MG63 (cell line): ENCODE measurements around the gene EHMT1. TPM values are rescaled to one million over a fixed set of nuclear protein-coding genes. Genes with fewer than 3 reads are reported as not detected.
A peak's percentile ranks its signal among the peaks of the same experiment; 100 is the strongest.
"Not testable (repeated sequence)": the region's sequence is repeated elsewhere in the genome, so short reads cannot be mapped to it uniquely, and the experiment has no call there.

Experiments
- DNase-seq: peaks from one replicate; pipeline ENCODE4 v3.0.0-alpha.2; 2020
- H3K27me3 ChIP-seq: fragments of 250-450 bp; sonication (Bioruptor Pico); 2 replicates; pipeline ENCODE4 v1.5.1; 2020; ENCODE audit warnings: mild to moderate bottlenecking, moderate library complexity
- H3K36me3 ChIP-seq: fragments of 250-450 bp; sonication (Bioruptor Pico); 2 replicates; pipeline ENCODE4 v1.5.1; 2020; ENCODE audit warnings: mild to moderate bottlenecking, moderate library complexity
- H3K4me3 ChIP-seq: fragments of 250-450 bp; sonication (Bioruptor Pico); 2 replicates; pipeline ENCODE4 v1.5.1; 2020; ENCODE audit warnings: mild to moderate bottlenecking, moderate library complexity
- H3K9me3 ChIP-seq: fragments of 250-450 bp; sonication (Bioruptor Pico); 2 replicates; pipeline ENCODE4 v1.5.1; 2020; ENCODE audit warnings: mild to moderate bottlenecking, moderate library complexity
- total RNA-seq: library from RNA; depleted of rRNA; stranded (reverse); fragments of >200 nt; shearing (Covaris generic); gene quantifications from 2 replicates; pipeline ENCODE4 v1.2.3, GENCODE V29; 2014; ENCODE audit warnings: low replicate concordance

Gene EHMT1
- total RNA-seq, 1 experiment from 2014 or later = 64.5 TPM

- no peaks in the 10 kb centered on the region for H3K9me3 ChIP-seq
- no peaks in the 10 kb centered on the region for H3K27me3 ChIP-seq
- peaks cover 41% of the 10 kb centered on the region for H3K36me3 ChIP-seq
- no peak overlapping the region; the same call in 1 of the 2 replicates for H3K4me3 ChIP-seq
- no peak for DNase-seq
Measured at GRCh38 chr9:137588311-137588710, 30.5 kb upstream of the EHMT1 start.

DNA sequence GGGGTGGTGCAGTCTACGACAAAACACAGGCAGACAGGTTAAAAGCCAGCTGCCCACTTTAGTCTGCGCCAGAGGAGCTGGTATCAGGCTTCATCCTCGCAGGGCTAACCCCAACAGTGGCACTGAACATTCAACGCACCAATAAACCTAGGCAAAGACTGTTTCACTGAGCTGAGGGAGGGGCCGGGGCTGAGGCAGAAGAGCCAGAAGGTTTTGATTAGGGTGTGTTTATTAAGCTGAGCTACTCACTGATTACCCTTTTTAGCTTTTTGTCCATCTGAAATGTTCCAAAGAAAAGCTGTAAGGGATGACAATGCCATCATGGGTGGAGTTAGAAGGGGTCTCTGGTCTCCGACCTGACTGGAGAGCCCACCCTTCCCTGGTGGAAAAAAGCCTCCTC lies 29.9 kb upstream of the EHMT1 start:
- H3K9me3 ChIP-seq = no peaks in the 10 kb centered on the region
- peaks cover 37% of the 10 kb centered on the region for H3K36me3 ChIP-seq
- H3K4me3 ChIP-seq = peak overlapping the region; percentile 70

GRCh38 chr9:137589441-137590122 lies 29.2 kb upstream of the EHMT1 start:
- peak overlapping the region; percentile 70 for H3K4me3 ChIP-seq
- H3K27me3 ChIP-seq = no peaks in the 10 kb centered on the region
- no peaks in the 10 kb centered on the region for H3K9me3 ChIP-seq
- no peak for DNase-seq
- H3K36me3 ChIP-seq = peaks cover 36% of the 10 kb centered on the region

More for the DNA sequence above, 29.9 kb upstream of the EHMT1 start:
- DNase-seq = no peak
- H3K27me3 ChIP-seq = no peaks in the 10 kb centered on the region

DNA sequence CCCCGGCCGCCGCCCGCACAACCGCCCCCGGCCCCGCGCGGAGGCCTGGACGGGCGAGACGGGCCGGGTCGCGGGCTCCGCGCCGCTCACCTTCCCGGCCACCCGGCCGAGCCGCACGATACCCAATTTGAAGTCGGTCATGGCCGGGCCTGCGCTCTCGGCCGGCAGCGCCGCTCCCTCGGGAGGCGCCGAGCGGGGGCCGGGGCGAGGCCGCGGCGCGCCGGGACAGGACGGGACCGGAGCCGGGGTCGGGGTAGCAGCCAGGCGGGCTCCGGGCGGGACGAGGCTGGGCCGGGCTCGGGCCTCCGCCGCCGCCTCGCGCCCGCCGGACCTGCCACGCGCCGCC lies 28.7 kb upstream of the EHMT1 start:
- no peak for DNase-seq
- no peaks in the 10 kb centered on the region for H3K27me3 ChIP-seq
- H3K9me3 ChIP-seq = no peaks in the 10 kb centered on the region
- H3K36me3 ChIP-seq = peaks cover 32% of the 10 kb centered on the region
- peak overlapping the region; percentile 70 for H3K4me3 ChIP-seq

DNA sequence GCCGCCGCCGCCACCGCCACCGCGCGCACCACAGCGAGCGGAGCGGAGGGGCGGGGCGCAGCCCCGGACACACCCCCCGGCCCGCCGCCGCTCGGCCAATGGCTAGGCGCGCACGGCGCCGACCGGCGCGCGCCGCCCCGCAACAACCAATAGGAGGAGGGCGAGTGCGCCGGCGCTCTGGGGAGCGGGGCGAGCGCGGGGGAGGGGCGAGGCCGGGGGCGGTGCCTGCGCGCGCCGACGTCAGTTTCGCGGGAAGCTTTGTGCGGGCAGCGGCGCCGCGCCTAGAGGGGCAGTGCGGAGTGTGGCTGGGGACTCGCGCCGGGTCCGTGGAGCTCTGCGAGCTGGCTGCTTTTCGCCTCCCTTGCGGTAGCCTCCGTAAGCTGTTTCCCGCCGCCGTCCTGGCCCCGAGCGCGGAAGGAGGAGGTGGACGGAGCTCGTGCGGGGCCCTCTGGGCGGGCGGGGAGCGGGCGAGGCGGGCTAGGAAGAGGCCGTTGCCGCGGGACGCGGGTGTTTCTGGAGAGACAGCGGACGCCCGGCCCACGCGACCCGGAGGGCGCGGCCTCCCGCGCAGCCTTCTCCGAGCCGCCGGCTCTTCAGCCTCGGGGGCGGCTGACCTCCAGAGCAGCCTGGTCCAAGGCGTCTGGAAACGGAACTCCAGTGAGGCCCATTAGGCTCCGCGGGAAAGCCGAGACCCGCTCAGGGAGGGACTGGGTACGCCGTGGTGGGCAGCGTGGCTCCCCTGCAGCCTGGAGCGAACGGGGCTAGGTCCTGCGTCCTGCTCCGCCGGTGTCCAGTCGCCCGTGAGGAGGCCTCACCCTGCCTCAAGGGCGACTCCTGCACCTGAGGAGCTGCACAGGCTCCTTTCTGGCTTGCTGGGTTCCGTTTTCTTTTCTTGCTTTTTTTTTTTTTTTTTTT lies 28.1 kb upstream of the EHMT1 start, which contains the start of gene ZMYND19:
Gene ZMYND19, minus strand, starts transcription at position 44 of the 915 bp plus-strand sequence. CDS start 249 bp downstream, outside the sequence.
- Histone ChIP-seq H3K9me3 (no peaks in the 10 kb centered on the region), H3K36me3 (peaks cover 32% of the 10 kb centered on the region), H3K4me3 (peak within 1 kb of the TSS; percentile 81), H3K27me3 (no peaks in the 10 kb centered on the region)
- peak; percentile 80 for DNase-seq

DNA sequence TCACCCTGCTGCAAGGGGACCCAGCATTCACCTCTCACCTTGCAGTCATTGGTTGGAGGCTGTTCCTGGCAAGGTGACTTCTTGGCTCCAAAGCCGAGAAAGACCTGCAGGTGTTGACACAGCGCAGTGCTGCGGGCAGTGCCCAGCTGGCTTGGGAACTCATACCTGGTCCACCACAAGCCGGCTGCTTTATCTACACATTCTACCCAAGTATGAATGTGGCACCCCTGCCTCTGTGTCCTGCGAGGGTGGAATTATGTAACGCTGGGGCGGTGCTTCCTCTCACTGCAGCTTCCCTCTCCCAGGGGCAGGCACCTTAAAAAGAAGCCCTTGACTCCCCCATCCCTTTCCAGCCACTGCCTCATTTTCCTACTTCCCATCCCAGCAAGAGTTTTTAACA lies 26.0 kb upstream of the EHMT1 start:
- Histone ChIP-seq H3K9me3 (no peaks in the 10 kb centered on the region), H3K36me3 (peaks cover 19% of the 10 kb centered on the region), H3K27me3 (no peaks in the 10 kb centered on the region), H3K4me3 (no peak overlapping the region)
- DNase-seq = no peak

DNA sequence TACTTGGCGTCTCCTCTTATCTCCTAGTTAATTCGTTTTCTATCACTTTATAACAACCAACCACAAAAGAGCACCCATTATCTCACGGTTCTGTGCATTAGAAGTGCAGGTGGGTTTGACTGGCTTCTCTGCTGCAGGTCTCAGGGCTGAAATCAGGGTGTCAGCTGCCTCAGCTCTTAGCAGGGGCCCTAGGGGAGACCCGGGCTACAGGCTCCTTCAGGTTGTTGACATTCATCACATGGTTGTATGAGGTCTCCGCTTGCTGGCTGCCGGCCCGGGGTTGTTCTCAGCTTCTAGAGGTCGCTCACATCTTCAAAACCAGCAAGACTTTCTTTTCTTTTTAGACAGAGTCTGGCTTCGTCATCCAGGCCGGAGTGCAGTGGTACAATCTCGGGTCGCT lies 25.6 kb upstream of the EHMT1 start:
- peaks cover 15% of the 10 kb centered on the region for H3K36me3 ChIP-seq
- no peak overlapping the region for H3K4me3 ChIP-seq
- H3K27me3 ChIP-seq = no peaks in the 10 kb centered on the region
- DNase-seq = no peak
- H3K9me3 ChIP-seq = no peaks in the 10 kb centered on the region

- not testable (repeated sequence) for DNase-seq, H3K27me3 ChIP-seq, H3K9me3 ChIP-seq, H3K36me3 ChIP-seq, H3K4me3 ChIP-seq
Measured at GRCh38 chr9:137596577-137596976, 22.2 kb upstream of the EHMT1 start.

DNA sequence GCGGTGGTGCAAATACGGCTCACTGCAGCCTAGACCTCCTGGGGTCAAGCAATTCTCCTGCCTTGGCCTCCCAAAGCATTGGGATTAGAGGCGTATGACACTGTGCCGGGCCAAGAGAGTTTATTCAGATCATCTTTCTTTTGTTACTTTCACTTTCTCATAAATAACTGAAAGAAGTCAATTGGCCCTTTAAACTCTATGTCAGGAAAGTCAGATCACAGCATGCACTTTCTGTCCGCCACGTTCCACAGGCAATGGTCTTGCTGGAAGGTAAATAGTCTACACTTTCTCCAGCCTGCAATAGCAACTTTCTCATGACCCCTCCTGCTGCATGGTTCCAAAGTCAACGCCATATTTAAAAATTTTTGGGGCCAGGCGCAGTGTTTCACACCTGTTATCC lies 19.9 kb upstream of the EHMT1 start:
- DNase-seq = no peak
- Histone ChIP-seq H3K4me3 (no peak overlapping the region), H3K9me3 (no peaks in the 10 kb centered on the region), H3K36me3 (no peaks in the 10 kb centered on the region), H3K27me3 (no peaks in the 10 kb centered on the region)

GRCh38 chr9:137602661-137603060 lies 16.1 kb upstream of the EHMT1 start:
- no peaks in the 10 kb centered on the region for H3K9me3 ChIP-seq
- DNase-seq = no peak
- no peaks in the 10 kb centered on the region for H3K36me3 ChIP-seq
- no peak overlapping the region for H3K4me3 ChIP-seq
- no peaks in the 10 kb centered on the region for H3K27me3 ChIP-seq

DNA sequence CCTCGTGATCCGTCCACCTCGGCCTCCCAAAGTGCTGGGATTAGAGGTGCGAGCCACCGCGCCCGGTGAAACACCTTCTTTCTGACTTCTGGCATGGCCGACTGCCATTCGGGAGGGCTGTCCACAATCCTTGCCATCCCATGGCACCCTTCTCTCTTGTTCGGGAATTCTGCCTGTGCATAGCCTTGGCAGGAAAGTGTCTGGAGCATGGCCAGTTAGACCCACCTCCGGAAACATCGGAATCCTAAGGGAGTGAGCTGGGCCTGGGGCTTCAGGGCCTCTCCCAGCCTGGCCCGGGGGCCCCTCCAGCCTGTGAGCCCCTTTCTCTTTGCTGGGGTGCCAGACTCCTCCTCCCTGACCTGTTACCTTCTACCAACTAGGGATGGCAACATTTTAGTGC lies 14.9 kb upstream of the EHMT1 start:
- Histone ChIP-seq H3K36me3 (no peaks in the 10 kb centered on the region), H3K4me3 (no peak overlapping the region), H3K9me3 (no peaks in the 10 kb centered on the region), H3K27me3 (no peaks in the 10 kb centered on the region)
- no peak for DNase-seq

DNA sequence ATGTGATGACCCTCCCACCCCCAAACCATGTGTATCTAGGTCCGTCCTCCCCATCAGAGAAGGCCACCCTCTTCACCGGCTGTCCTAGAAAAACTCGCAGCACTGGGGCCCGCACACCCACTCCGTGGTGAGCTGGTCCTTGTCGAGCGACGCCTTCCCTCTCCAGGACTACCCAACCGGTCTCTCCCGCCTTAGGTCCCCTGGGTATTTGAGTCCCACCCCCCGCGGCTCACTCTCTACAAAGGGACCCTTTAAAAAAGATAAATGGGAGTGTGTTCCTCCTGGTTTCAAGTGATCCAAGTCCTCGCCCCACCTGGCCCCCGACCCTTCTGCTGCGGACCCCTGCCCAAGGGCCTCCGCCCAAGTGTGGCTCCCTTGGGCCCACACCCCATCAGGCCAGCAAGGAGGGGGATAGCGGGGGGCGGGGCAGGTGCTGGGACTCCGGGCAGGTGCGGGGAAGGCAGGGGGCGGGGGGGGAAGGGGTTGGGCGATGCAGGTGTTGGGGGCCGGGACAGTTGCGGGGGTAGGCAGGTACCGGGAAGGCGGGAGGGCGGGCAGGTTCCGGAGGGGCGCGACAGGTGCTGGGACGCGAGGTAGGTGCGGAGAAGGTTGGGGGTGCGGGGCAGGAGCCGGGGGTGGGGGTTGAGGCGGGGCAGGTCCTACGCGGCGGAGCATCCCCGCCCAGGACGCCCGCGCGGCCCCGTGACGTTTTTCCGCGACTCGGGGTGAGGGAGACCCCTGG lies 14.3 kb upstream of the EHMT1 start:
- Histone ChIP-seq H3K27me3 (no peaks in the 10 kb centered on the region), H3K9me3 (no peaks in the 10 kb centered on the region), H3K36me3 (no peaks in the 10 kb centered on the region), H3K4me3 (peak overlapping the region; percentile 42)
- no peak for DNase-seq

DNA sequence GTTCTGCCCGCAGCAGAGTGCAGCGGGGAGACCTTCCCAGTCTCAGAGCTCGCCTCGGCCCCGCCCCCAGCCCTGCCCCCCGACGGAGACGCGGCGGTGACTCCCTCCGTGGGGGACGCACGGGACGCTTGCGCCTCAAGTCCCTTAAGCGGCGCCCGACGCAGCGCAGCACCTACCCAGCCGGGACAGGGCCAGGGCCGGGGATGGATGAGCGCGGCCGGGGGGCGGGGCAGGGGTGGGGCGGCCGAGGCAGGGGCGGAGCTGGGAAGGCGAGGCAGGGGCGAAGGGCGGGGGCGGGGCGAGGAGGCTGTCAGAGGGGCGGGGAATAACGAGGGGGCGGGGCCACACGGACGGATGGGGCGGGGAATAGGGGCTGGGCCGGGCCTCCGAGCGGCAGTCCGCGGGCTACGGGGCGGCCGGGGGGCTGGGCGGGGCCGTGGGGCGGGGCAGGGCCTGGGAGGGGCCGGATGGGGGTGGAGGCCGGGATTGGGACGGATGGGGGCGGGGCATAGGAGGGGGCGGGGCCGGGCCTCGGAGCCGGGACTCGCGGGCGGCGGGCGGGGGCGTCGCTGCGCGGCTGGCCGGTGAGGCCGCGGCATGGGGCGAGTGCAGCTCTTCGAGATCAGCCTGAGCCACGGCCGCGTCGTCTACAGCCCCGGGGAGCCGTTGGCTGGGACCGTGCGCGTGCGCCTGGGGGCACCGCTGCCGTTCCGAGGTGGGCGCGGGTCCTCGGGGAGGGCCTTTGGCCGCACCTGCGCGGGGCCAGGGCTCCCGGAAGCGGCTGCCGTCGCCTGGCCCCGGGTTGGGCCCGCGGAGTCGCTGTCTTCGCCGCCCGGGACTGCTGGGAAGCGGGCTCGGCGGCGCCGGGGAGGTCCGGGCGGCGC lies 13.4 kb upstream of the EHMT1 start, which contains the start of gene ARRDC1:
Gene ARRDC1, plus strand, starts transcription at position 566 of the 884 bp plus-strand sequence. Its CDS starts 32 bp downstream, at position 598.
- no peaks in the 10 kb centered on the region for H3K27me3 ChIP-seq
- H3K36me3 ChIP-seq = no peaks in the 10 kb centered on the region
- peak within 1 kb of the TSS; percentile 51 for H3K4me3 ChIP-seq
- H3K9me3 ChIP-seq = no peaks in the 10 kb centered on the region
- peak; percentile 79 for DNase-seq

GRCh38 chr9:137606005-137606621 lies 12.7 kb upstream of the EHMT1 start:
- no peaks in the 10 kb centered on the region for H3K27me3 ChIP-seq
- peak overlapping the region; percentile 51 for H3K4me3 ChIP-seq
- H3K36me3 ChIP-seq = no peaks in the 10 kb centered on the region
- DNase-seq = no peak
- no peaks in the 10 kb centered on the region for H3K9me3 ChIP-seq

GRCh38 chr9:137606734-137607138 lies 12.1 kb upstream of the EHMT1 start:
- H3K4me3 ChIP-seq = no peak overlapping the region; the same call in 1 of the 2 replicates
- DNase-seq = no peak
- H3K27me3 ChIP-seq = no peaks in the 10 kb centered on the region
- H3K36me3 ChIP-seq = no peaks in the 10 kb centered on the region
- H3K9me3 ChIP-seq = no peaks in the 10 kb centered on the region
